UCSD-AML1 (cell line): ENCODE results near the gene CCNQ.

Experiments used
- DNase-seq: peaks from one replicate; lab custom pipeline; 2025; ENCODE audit not compliant: unreplicated experiment; lab: John Stamatoyannopoulos, UW

Gene CCNQ

GRCh38 chrX:153637121-153638040 is 38.4 kb upstream of the CCNQ start:
- no peak for DNase-seq

GRCh38 chrX:153636716-153637115 is 37.8 kb upstream of the CCNQ start:
- DNase-seq, result no peak

GRCh38 chrX:153635788-153636668 is 37.1 kb upstream of the CCNQ start:
- DNase-seq, result peak; percentile 64

DNA sequence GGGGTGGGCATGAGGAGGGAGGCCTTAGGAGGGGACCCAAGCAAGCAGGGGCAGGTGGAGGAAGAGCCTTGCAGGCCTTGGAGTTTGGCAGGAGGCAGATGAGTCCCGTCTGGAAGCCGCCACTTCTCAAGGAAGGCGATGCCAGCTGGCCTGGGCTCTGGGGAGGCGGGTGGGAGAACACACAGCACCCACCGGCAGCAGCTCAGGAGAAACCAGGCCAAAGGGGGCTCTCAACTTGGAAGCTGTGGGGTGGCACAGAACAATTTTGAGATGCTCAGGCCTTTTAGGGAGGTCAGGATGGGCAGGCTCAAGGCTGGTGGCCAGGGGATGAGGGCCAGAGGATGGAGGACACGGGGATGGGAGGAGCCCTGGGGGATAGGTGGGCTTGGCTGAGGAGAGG is 36.4 kb upstream of the CCNQ start:
- DNase-seq, result no peak

DNA sequence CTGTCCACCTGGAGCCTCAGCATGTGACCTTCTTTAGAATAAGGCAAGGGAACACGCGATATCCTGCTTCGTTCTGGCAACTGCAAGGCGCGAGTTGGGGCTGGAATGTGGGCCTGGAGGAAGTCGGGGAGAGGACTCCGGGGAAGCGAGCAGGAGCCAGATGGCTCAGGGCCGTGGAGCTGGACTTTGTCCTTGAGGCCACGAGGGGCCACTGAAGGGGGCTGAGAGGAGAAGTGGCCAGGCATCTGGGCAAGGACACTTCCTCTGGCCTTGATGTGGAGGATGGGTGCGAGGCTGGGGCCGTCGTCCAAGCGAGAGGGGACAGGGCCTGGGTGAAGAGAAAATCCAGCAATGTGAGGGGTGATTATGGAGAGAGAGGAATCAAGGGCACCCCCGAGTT is 35.9 kb upstream of the CCNQ start:
- DNase-seq, result no peak

- no peak for DNase-seq
These were observed 35.3 kb upstream of the CCNQ start for GRCh38 chrX:153634236-153634635.

GRCh38 chrX:153633607-153634180 is 34.8 kb upstream of the CCNQ start:
- DNase-seq, result no peak

GRCh38 chrX:153633048-153633447 is 34.1 kb upstream of the CCNQ start:
- DNase-seq, result no peak

- no peak for DNase-seq
These were observed 33.6 kb upstream of the CCNQ start for GRCh38 chrX:153632595-153632946.

DNA sequence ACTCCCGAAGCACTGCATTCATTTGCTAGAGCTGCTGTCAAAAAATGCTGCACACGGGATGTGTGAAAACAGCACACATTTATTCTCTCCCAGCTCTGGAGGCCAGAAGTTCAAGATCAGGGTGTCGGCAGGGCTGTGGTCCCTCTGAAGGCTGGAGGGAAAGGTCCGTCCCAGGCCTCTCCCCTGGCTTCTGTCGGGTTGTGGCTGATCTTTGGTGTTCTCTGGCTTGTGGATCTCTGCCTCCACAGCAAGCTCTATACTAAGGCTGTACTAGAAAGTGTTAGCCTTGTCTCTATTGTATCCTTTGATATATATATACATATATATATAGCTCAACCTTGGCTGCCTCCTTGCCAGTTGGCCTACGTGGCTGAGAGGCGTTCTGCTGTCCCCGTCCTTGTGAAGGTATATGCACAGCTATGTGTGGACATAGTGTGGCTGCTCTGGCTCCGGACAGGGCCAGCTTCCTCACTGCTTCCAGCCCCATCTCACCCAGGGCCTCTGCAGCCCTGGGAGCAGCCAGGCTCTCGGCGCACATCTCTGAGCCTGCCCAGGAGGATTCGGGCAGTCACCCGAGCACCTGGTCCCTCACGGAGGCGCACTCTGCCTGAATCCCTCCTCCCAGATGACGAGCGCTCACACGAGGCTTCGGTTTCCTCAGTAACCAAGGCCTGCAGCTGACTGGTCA is 33.1 kb upstream of the CCNQ start:
- no peak for DNase-seq

GRCh38 chrX:153631346-153631745 is 32.4 kb upstream of the CCNQ start:
- no peak for DNase-seq

- no peak for DNase-seq
These were observed 29.7 kb upstream of the CCNQ start for GRCh38 chrX:153628665-153629064.

DNA sequence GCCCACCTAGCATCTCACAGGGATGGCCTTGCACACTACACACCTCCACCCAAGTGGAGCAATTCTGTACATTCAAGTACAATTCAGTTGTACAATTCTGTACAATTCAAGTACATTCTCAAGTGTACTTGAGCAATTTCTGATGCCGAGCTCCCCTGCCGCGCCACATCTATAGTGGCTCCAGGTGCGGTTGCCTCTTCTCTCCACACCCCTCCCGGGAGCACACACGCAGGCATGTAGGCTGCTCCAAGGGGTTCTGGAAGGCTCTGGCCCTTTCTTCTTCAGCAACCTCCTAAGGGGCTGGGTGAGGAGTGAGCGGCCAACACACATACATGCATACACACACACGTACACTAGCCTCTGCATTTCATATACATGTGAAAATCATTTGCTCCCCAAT is 29.2 kb upstream of the CCNQ start:
- DNase-seq, result no peak

GRCh38 chrX:153627675-153628111 is 28.8 kb upstream of the CCNQ start:
- DNase-seq, result no peak

- DNase-seq, result no peak
These were observed 28.1 kb upstream of the CCNQ start for GRCh38 chrX:153626863-153627674.

DNA sequence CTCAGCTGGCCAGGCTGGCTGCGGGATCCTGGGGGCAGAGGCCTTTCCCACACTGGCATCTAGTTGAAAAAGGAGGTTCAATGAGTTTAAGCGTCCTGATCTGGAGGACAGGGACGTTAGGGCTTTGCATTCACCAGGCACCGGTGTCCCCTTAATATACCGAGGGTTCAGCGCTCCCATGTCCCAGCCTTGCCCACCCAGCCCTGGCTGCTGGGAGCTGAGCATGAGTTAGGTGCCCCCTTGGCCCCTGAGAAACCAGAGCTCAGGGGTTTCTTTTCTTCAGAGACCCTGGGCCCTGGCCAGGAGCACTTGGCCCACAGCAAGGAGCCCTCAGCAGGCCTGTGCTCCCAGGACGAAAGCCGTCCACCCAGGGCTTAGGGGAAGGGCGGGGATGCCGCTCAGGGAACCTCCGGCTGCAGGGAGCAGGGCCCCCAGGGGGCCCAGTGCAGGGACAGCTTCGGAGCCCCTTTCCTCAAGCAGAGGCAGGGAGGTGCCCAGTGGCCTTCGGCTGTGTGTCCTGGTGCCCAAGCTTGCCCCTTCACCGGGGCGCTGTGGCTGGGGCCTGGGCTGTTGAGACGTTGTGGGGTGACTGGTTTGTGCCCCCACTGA is 27.2 kb upstream of the CCNQ start:
- DNase-seq, result no peak

- no peak for DNase-seq
These were observed 26.5 kb upstream of the CCNQ start for GRCh38 chrX:153625271-153626024.

DNA sequence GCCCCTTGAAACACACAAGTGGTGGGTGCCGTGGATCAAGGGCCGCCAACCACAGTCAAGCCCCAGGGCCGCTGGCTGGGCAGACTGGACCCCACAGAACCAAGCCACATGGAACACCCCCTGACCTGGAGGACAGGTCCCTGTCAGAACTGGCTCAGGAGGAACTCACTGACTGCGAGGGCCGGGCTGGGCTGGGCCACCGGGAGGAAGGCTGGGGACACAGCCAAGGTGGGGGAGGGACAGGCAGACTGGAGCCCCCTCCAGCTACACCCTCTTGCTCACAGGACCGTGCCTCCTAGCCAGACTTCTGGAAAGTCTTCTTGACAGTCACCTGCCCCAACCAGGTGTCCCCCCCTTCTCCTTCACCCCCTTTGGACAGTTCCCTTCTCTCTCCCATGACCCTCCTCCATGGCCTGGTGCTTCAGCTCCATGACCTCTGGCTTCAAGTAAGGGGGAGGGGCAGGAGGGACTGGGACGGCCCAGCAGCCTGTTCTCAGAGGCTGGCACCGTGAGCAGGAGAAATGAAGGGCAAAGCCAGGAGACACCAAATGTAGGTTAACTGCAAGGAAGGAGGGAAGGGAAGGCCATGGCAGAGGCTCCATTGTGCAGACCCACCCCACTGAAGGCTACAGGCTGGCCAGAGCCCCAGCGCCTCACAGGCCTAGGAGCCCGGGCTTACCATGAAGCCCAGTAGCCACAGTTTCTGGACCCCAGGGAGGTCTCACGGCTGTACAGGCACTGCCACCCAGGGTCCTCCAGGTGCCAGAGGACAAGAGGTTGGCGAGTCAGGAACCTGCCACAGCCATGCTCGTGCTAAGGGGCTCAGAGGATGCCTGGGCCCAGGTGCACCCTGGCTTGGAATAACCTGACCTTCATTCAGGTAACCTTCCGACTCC is 25.5 kb upstream of the CCNQ start:
- no peak for DNase-seq
